ENCODE measurements around the gene NEDD4L.

DNA sequence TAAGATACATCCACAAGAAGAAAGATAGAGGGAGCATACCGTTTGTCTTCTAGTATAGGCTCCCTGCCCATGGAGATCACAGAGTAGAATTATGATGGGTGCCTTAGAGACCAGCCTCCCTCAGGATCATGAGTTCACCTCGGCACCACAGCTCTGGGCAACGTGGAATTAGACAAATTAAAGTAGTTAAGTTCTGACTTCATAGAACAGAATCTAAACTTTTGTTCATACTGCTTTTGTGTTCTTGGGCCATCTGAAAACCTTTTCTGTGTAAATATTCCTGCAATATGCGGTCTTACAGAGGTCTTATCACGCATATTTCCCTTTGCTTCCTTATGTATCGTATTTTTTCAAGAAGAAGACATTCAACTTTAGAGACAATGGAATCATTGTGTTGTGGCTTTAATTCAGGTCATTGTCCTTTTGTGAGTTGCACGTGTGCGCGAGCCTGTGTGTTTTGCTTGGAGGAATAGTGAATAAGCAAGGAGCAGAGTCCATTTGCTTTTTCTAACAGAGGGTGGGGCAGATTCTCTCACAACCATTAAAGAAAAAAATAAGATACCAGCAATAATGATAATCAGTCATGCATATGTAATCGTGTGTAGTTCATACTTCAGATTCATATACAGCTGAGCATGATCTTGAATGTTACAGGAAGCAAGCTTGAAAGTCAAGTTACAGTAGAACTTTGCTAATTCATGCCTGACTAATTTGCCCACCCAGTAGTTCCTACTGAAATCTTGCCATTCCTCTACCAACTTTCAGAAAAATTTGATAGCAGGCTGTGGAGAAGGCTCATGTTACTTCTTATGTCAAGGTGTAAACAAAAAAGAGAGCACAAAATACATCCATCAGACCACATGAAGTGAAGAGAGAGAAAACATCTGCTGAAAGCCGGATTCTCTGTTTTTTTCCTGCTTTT lies 243.6 kb downstream of the NEDD4L start:
- TF ChIP-seq CTCF (IDR thresholded peaks at IDR 0.05): no peak
- TF ChIP-seq POLR2A (IDR thresholded peaks at IDR 0.05): no peak

Measured in testis (tissue), 2 donors.